Transverse colon (tissue), 4 donors: ENCODE results near the gene NR2E3. TPM values are rescaled to one million over a fixed set of nuclear protein-coding genes. Genes with fewer than 3 reads are reported as not detected.

Source experiments
- DNase-seq: peaks from one replicate; pipeline ENCODE4 v3.0.0-alpha.2; 2019
- H3K27ac ChIP-seq, 4 donors: fragments of 200-600 bp; sonication (generic); 2 replicates each; pipeline ENCODE4 v1.5.1; 2016 to 2018; ENCODE audit warnings: inconsistent platforms in 4 of 4
- H3K27me3 ChIP-seq: fragments of 200-600 bp; sonication (generic); 2 replicates; pipeline ENCODE4 v1.5.1; 2017; ENCODE audit warnings: inconsistent platforms
- H3K36me3 ChIP-seq, 4 donors: fragments of 200-600 bp; sonication (generic); 2 replicates each; pipeline ENCODE4 v1.5.1; 2017 to 2019; ENCODE audit warnings: inconsistent platforms in 4 of 4
- H3K4me1 ChIP-seq, 4 donors: fragments of 200-600 bp; sonication (generic); 2 replicates each; pipeline ENCODE4 v1.5.1; 2017 to 2020; ENCODE audit warnings: inconsistent platforms in 4 of 4
- H3K4me3 ChIP-seq, 4 donors: fragments of 200-600 bp; sonication (generic); 1 replicate in 1 of 4; 2 replicates in 3 of 4; pipeline versions ENCODE4 v1.5.1 to v1.6.1; 2017 to 2019; ENCODE audit warnings: inconsistent platforms in 4 of 4
- H3K9me3 ChIP-seq, 2 donors: fragments of 200-600 bp; sonication (generic); 2 replicates each; pipeline ENCODE4 v1.5.1; 2017 to 2019; ENCODE audit warnings: inconsistent platforms in 2 of 2
- CTCF ChIP-seq, 5 experiments: fragments of 200-600 bp in 3 of 5; fragments of 450-650 bp in 2 of 5; sonication (generic) in 3 of 5; IDR thresholded peaks; 1 replicate in 2 of 5; 2 replicates in 3 of 5; pipeline ENCODE4 v1.5.1; 2016 to 2017; ENCODE audit warnings: antibody characterized with exemption in 5 of 5, inconsistent platforms in 3 of 5, mild to moderate bottlenecking in 2 of 5, moderate library complexity in 1 of 5
- EP300 ChIP-seq: sonication (generic); formaldehyde crosslinking; IDR thresholded peaks from one replicate; pipeline ENCODE4 v1.6.1; 2017; ENCODE audit warnings: antibody characterized with exemption, low read depth
- POLR2A ChIP-seq: fragments of 450-650 bp; IDR thresholded peaks from one replicate; pipeline ENCODE4 v1.6.1; 2016; ENCODE audit warnings: antibody characterized with exemption, mild to moderate bottlenecking, moderate library complexity
- POLR2AphosphoS5 ChIP-seq, 3 donors: sonication (generic); formaldehyde crosslinking; IDR thresholded peaks; one replicate each; pipeline ENCODE4 v1.6.1; 2016; ENCODE audit warnings: antibody characterized with exemption in 3 of 3
- WGBS, 2 donors: methylation state at CpG; one replicate each; pipeline ENCODE4 v1.1.5; 2018; ENCODE audit warnings: low coverage in 1 of 2; 5-methylcytosine and 5-hydroxymethylcytosine counted together
- in situ Hi-C, 4 donors: fragments of 200-750 bp; cut with MboI; loops; one replicate each; pipeline versions ENCODE4 v1.15.0 to v1.15.1; 2017; ENCODE audit warnings: low sequenced_read_pairs in 3 of 4, low pct_ligation_motif_present in 1 of 4, low pct_unique_long_range_greater_than_20kb in 1 of 4
- intact Hi-C: fragments of 100-400 bp; cut with DNase I; formaldehyde crosslinking; loops from one replicate; pipeline ENCODE4 v1.15.1; 2023; ENCODE audit warnings: low total_unique reads
- total RNA-seq, 4 donors: library from RNA; depleted of rRNA; stranded (reverse); fragments of >200 nt; gene quantifications; one replicate each; pipeline ENCODE4 v1.1.0, GENCODE V29; 2016

NR2E3 gene
- total RNA-seq, 4 donors from 2014 or later: 0.55 to 0.95 TPM; not detected in 2

GRCh38 chr15:71779073-71779797, 31.1 kb upstream of the NR2E3 start:
- intact Hi-C loops (no loop called here), in situ Hi-C loops (loop anchor here in 1 of 4 donors (10.0 kb wide), 1 partner anchor 376 kb away; no protein-coding TSS in a partner anchor)
- no peak overlapping the region for H3K4me3 ChIP-seq
- H3K27me3 ChIP-seq: no peaks in the 10 kb centered on the region
- TF ChIP-seq POLR2AphosphoS5 (IDR thresholded peaks at IDR 0.05) (no peak), EP300 (no peak), POLR2A (no peak), CTCF (IDR thresholded peaks at IDR 0.05) (no peak)
- no peak for DNase-seq
- H3K4me1 ChIP-seq: peaks cover 0 to 12% (median 6%) of the 10 kb centered on the region in 4 donors
- H3K9me3 ChIP-seq: no peaks in the 10 kb centered on the region
- no peaks in the 10 kb centered on the region for H3K36me3 ChIP-seq
- 85 to 90% methylated on average over 5 to 6 of the region's 6 CpGs for WGBS, 2 donors
- H3K27ac ChIP-seq: no peak overlapping the region

- WGBS, 2 donors: 15 to 19% methylated on average over 11 to 13 of the region's 13 CpGs
- Histone ChIP-seq H3K4me3 (no peak overlapping the region), H3K27ac (peak overlapping the region in 1 of 4 donors; percentile 18), H3K27me3 (no peaks in the 10 kb centered on the region), H3K4me1 (peaks cover 0 to 12% (median 6%) of the 10 kb centered on the region in 4 donors), H3K9me3 (no peaks in the 10 kb centered on the region), H3K36me3 (no peaks in the 10 kb centered on the region)
- in situ Hi-C loops (no loop called here), intact Hi-C loops (no loop called here)
- peak; percentile 23 for DNase-seq
- TF ChIP-seq EP300 (no peak), CTCF (IDR thresholded peaks at IDR 0.05) (peak; percentile 63 to 76 (median 69))
These were observed 30.0 kb upstream of the NR2E3 start for GRCh38 chr15:71780115-71780976.

- H3K9me3 ChIP-seq: no peaks in the 10 kb centered on the region
- in situ Hi-C loops: no loop called here
- intact Hi-C loops: no loop called here
- no peaks in the 10 kb centered on the region for H3K36me3 ChIP-seq
- H3K4me1 ChIP-seq: peaks cover 0 to 12% (median 6%) of the 10 kb centered on the region in 4 donors
- no peak overlapping the region for H3K4me3 ChIP-seq
- DNase-seq: no peak
- H3K27ac ChIP-seq: no peak overlapping the region
- no peak for TF ChIP-seq CTCF (IDR thresholded peaks at IDR 0.05)
- no peak for TF ChIP-seq EP300
- TF ChIP-seq POLR2A: no peak
- no peak for TF ChIP-seq POLR2AphosphoS5 (IDR thresholded peaks at IDR 0.05)
- 81 to 87% methylated on average over 5 to 9 of the region's 9 CpGs for WGBS, 2 donors
- H3K27me3 ChIP-seq: no peaks in the 10 kb centered on the region
These were observed 29.0 kb upstream of the NR2E3 start for GRCh38 chr15:71781179-71781964.

GRCh38 chr15:71781965-71782265, 28.4 kb upstream of the NR2E3 start:
- Histone ChIP-seq H3K27ac (no peak overlapping the region), H3K36me3 (no peaks in the 10 kb centered on the region), H3K27me3 (no peaks in the 10 kb centered on the region), H3K4me3 (no peak overlapping the region), H3K9me3 (no peaks in the 10 kb centered on the region), H3K4me1 (peaks cover 0 to 12% (median 6%) of the 10 kb centered on the region in 4 donors)
- in situ Hi-C loops (no loop called here), intact Hi-C loops (no loop called here)
- TF ChIP-seq POLR2A (no peak), CTCF (IDR thresholded peaks at IDR 0.05) (no peak), EP300 (no peak), POLR2AphosphoS5 (IDR thresholded peaks at IDR 0.05) (no peak)
- 72 to 100% methylated on average over 3 to 8 of the region's 8 CpGs for WGBS, 2 donors
- DNase-seq: no peak
